ENCODE data around the gene ITPR1. TPM values are rescaled to one million over a fixed set of nuclear protein-coding genes. Genes with fewer than 3 reads are reported as not detected.

ITPR1 gene
- total and polyA plus RNA-seq, 2 of the 4 experiments (the other 2 are of a cell fraction): 1.8 to 5.7 TPM

- H4K20me1 ChIP-seq (ENCODE audit: insufficient read depth, low read length): no peaks in the 10 kb centered on the region
- peaks cover 5% of the 10 kb centered on the region; the same call in 1 of the 2 replicates for H3K4me1 ChIP-seq (ENCODE audit: control insufficient read depth, insufficient read depth, low read length)
- no peak for DNase-seq
- H2AK5ac ChIP-seq (ENCODE audit: low read depth, low read length): no peak overlapping the region
- no peak overlapping the region for H2AK9ac ChIP-seq (replicated peaks; ENCODE audit: low read depth, low read length, poor library complexity)
- intact Hi-C loops (cut with micrococcal nuclease) (no loop called here), in situ Hi-C loops (cut with MboI; ENCODE audit: low sequenced_read_pairs) (no loop called here), dilution Hi-C loops (cut with HindIII; ENCODE audit: low sequenced_read_pairs, unreplicated experiment) (no loop called here)
- no peaks in the 10 kb centered on the region for H3K79me1 ChIP-seq (ENCODE audit: low read depth in 1 of 2, low read length in 2 of 2)
- no peaks in the 10 kb centered on the region for H3K36me3 ChIP-seq (ENCODE audit: control insufficient read depth, insufficient read depth, low read length)
- no peak overlapping the region for H2BK120ac ChIP-seq (ENCODE audit: low read depth, low read length)
- ATAC-seq (ENCODE audit: low read depth): no peak
- no peak overlapping the region for H3K27ac ChIP-seq (ENCODE audit: insufficient read depth, low read length)
- no peak overlapping the region for H2BK20ac ChIP-seq (ENCODE audit: low read depth, low read length)
- H3K4me2 ChIP-seq (ENCODE audit: low read depth, low read length): no peak overlapping the region
- no peak overlapping the region for H4K91ac ChIP-seq (ENCODE audit: insufficient read depth, low read depth, low read length)
- no peak overlapping the region for H3K4me3 ChIP-seq (ENCODE audit: insufficient read depth, low read depth, low read length)
- no peak overlapping the region for H3K9ac ChIP-seq (ENCODE audit: low read depth, low read length)
- no CpG with 5 or more reads among the region's 3 CpGs for WGBS, 2 experiments (ENCODE audit: extremely low coverage in 2 of 2, insufficient read length in 1 of 2)
- BruUV-seq (replicated peaks): no TSS peak
- ChIA-PET POLR2A (ENCODE audit: unreplicated experiment) (no interaction called here), CTCF (no interaction called here)
- H2BK5ac ChIP-seq (ENCODE audit: low read depth, low read length, poor library complexity, severe bottlenecking): no peak overlapping the region
- no peak overlapping the region for H3K4ac ChIP-seq (ENCODE audit: low read depth, low read length)
- H3K9me3 ChIP-seq (ENCODE audit: control insufficient read depth, insufficient read depth, low read length): no peaks in the 10 kb centered on the region
- H3K56ac ChIP-seq (ENCODE audit: extremely low read depth, insufficient read depth, low read length): no peak overlapping the region
- H3K9me1 ChIP-seq (ENCODE audit: insufficient read depth, low read length): no peaks in the 10 kb centered on the region
- H3K27me3 ChIP-seq (ENCODE audit: control insufficient read depth, insufficient read depth, low read length): no peaks in the 10 kb centered on the region
- H2BK15ac ChIP-seq (ENCODE audit: low read depth, low read length): no peak overlapping the region
- TF ChIP-seq, protein P1, sequence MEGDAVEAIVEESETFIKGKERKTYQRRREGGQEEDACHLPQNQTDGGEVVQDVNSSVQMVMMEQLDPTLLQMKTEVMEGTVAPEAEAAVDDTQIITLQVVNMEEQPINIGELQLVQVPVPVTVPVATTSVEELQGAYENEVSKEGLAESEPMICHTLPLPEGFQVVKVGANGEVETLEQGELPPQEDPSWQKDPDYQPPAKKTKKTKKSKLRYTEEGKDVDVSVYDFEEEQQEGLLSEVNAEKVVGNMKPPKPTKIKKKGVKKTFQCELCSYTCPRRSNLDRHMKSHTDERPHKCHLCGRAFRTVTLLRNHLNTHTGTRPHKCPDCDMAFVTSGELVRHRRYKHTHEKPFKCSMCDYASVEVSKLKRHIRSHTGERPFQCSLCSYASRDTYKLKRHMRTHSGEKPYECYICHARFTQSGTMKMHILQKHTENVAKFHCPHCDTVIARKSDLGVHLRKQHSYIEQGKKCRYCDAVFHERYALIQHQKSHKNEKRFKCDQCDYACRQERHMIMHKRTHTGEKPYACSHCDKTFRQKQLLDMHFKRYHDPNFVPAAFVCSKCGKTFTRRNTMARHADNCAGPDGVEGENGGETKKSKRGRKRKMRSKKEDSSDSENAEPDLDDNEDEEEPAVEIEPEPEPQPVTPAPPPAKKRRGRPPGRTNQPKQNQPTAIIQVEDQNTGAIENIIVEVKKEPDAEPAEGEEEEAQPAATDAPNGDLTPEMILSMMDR (conservative IDR thresholded peaks at IDR 0.05; ENCODE audit: low read depth, low read length): no peak
- no peak for TF ChIP-seq RAD21 (IDR thresholded peaks at IDR 0.05; ENCODE audit: low read length)
- TF ChIP-seq CHD1 (IDR thresholded peaks at IDR 0.05; ENCODE audit: low read depth, low read length): no peak
- TF ChIP-seq RCOR1 (IDR thresholded peaks at IDR 0.05; ENCODE audit: insufficient replicate concordance, low read length): no peak
- no peak overlapping the region for H2AFZ ChIP-seq (replicated peaks; ENCODE audit: low read length, poor library complexity)
- no peak overlapping the region for H3K14ac ChIP-seq (replicated peaks; ENCODE audit: low read depth, low read length)
- H4K5ac ChIP-seq (ENCODE audit: low read depth, low read length): no peak overlapping the region
- H3K23ac ChIP-seq (ENCODE audit: low read depth, low read length): no peak overlapping the region
- no peak overlapping the region for H4K8ac ChIP-seq (ENCODE audit: low read depth in 2 of 2, low read length in 2 of 2)
- H3K18ac ChIP-seq (ENCODE audit: low read depth, low read length): no peak overlapping the region
Measured at GRCh38 chr3:4577721-4578120, 84.6 kb downstream of the ITPR1 start.
